Measurements from ENCODE around the gene ICAM5. TPM values are rescaled to one million over a fixed set of nuclear protein-coding genes. Genes with fewer than 3 reads are reported as not detected.
A peak's percentile ranks its signal among the peaks of the same experiment; 100 is the strongest.

Gene ICAM5
- total and polyA plus RNA-seq, 9 of the 15 experiments (the other 6 are each of a cell fraction or from before 2014, with no cell fraction given), result 0.10 to 114 (median 13.7) TPM

- peak within 1 kb of the TSS; percentile 99 for H3K4me2 ChIP-seq (ENCODE audit: insufficient read depth, low read length)
- POLR2A ChIA-PET, result interaction anchor here (0.6 to 6.2 kb wide), 14 partner anchors 10 to 102 kb away, joined by 3 to 74 read pairs (median 4); partner anchors contain the start of genes FDX2, ICAM1, RAVER1 and TYK2
- no peaks in the 10 kb centered on the region for H3K9me3 ChIP-seq (replicated peaks; ENCODE audit: control insufficient read depth, insufficient read depth, low read depth, low read length)
- peaks cover 41% of the 10 kb centered on the region for H3K36me3 ChIP-seq (ENCODE audit: control insufficient read depth, insufficient read depth, low read length)
- H3K9ac ChIP-seq (ENCODE audit: insufficient read depth in 1 of 2, low read depth in 2 of 2, low read length in 2 of 2), result peak within 1 kb of the TSS; percentile 91 to 99
- no peaks in the 10 kb centered on the region for H4K20me1 ChIP-seq (replicated peaks; ENCODE audit: control insufficient read depth, insufficient read depth, low read length)
- WGBS (ENCODE audit: insufficient coverage, low coverage, missing lambda C conversion rate), result under 1% methylated on average over 47 of the region's 59 CpGs
- peaks cover 61% of the 10 kb centered on the region for H3K79me2 ChIP-seq (ENCODE audit: control insufficient read depth, insufficient read depth, low read length)
- peaks cover 30 to 85% of the 10 kb centered on the region in 2 experiments; a peak in 4 of 5 replicates for H3K4me1 ChIP-seq (replicated peaks in 1 of 2; ENCODE audit: control insufficient read depth in 2 of 2, insufficient read depth in 2 of 2, low read length in 2 of 2)
- peak within 1 kb of the TSS; percentile 79 for H3K4me3 ChIP-seq
- FAIRE-seq (peak; percentile 67), DNase-seq (ENCODE audit: extremely low read depth in 1 of 4, low spot score in 3 of 4) (peak; percentile 80 to 95 (median 84)), ATAC-seq (peak; percentile 65)
- H3K27me3 ChIP-seq (ENCODE audit: control insufficient read depth in 2 of 2, insufficient read depth in 2 of 2, low read length in 2 of 2), result no peaks in the 10 kb centered on the region
- CTCF ChIA-PET (ENCODE audit: low intra/inter-chr PET ratio), result interaction anchor here (2.5 kb wide), 1 partner anchor 102 kb away, joined by 14 read pairs; no protein-coding TSS in a partner anchor
- intact Hi-C loops (cut with micrococcal nuclease) (no loop called here), in situ Hi-C loops (cut with MboI) (no loop called here)
- peak within 1 kb of the TSS; percentile 96 for H3K27ac ChIP-seq (ENCODE audit: extremely low read depth, low read depth, low read length)
- H2AFZ ChIP-seq (ENCODE audit: low read depth, low read length), result peak within 1 kb of the TSS; percentile 71
- peaks cover 6% of the 10 kb centered on the region for H3K9me1 ChIP-seq (ENCODE audit: control insufficient read depth, insufficient read depth, low read length)
- BruUV-seq (replicated peaks), result no TSS peak
- TF ChIP-seq SP1 (CRISPR knock-in tag; IDR thresholded peaks at IDR 0.05), result peak; percentile 44; the same call in 1 of the 2 replicates
- TF ChIP-seq TAL1 (IDR thresholded peaks at IDR 0.05), result peak; percentile 29; the same call in 1 of the 2 replicates
- peak; percentile 81 for TF ChIP-seq CXXC5 (CRISPR knock-in tag; IDR thresholded peaks at IDR 0.05)
- TF ChIP-seq, protein P1, sequence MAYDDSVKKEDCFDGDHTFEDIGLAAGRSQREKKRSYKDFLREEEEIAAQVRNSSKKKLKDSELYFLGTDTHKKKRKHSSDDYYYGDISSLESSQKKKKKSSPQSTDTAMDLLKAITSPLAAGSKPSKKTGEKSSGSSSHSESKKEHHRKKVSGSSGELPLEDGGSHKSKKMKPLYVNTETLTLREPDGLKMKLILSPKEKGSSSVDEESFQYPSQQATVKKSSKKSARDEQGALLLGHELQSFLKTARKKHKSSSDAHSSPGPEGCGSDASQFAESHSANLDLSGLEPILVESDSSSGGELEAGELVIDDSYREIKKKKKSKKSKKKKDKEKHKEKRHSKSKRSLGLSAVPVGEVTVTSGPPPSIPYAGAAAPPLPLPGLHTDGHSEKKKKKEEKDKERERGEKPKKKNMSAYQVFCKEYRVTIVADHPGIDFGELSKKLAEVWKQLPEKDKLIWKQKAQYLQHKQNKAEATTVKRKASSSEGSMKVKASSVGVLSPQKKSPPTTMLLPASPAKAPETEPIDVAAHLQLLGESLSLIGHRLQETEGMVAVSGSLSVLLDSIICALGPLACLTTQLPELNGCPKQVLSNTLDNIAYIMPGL (CRISPR knock-in tag; IDR thresholded peaks at IDR 0.05), result peak; percentile 56; the same call in 1 of the 2 replicates
- TF ChIP-seq ZBTB7A (IDR thresholded peaks at IDR 0.05; ENCODE audit: borderline replicate concordance, control insufficient read depth, low read depth, low read length), result peak; percentile 90
- TF ChIP-seq EP300 (IDR thresholded peaks at IDR 0.05; ENCODE audit: low read length), result peak; percentile 33; the same call in 1 of the 2 replicates
- no peak for TF ChIP-seq JUN (IDR thresholded peaks at IDR 0.05; ENCODE audit: borderline replicate concordance, low read depth, low read length)
- TF ChIP-seq JUN (CRISPR knock-in tag; IDR thresholded peaks at IDR 0.05; ENCODE audit: borderline replicate concordance), result peak; percentile 26; the same call in 1 of the 2 replicates
- peak; percentile 11; the same call in 1 of the 2 replicates for TF ChIP-seq FOSL1 (tag; conservative IDR thresholded peaks at IDR 0.05)
- peak; percentile 58; the same call in 1 of the 2 replicates for TF ChIP-seq ZNF589 (CRISPR knock-in tag; IDR thresholded peaks at IDR 0.05; ENCODE audit: low read depth)
- TF ChIP-seq, protein P2, sequence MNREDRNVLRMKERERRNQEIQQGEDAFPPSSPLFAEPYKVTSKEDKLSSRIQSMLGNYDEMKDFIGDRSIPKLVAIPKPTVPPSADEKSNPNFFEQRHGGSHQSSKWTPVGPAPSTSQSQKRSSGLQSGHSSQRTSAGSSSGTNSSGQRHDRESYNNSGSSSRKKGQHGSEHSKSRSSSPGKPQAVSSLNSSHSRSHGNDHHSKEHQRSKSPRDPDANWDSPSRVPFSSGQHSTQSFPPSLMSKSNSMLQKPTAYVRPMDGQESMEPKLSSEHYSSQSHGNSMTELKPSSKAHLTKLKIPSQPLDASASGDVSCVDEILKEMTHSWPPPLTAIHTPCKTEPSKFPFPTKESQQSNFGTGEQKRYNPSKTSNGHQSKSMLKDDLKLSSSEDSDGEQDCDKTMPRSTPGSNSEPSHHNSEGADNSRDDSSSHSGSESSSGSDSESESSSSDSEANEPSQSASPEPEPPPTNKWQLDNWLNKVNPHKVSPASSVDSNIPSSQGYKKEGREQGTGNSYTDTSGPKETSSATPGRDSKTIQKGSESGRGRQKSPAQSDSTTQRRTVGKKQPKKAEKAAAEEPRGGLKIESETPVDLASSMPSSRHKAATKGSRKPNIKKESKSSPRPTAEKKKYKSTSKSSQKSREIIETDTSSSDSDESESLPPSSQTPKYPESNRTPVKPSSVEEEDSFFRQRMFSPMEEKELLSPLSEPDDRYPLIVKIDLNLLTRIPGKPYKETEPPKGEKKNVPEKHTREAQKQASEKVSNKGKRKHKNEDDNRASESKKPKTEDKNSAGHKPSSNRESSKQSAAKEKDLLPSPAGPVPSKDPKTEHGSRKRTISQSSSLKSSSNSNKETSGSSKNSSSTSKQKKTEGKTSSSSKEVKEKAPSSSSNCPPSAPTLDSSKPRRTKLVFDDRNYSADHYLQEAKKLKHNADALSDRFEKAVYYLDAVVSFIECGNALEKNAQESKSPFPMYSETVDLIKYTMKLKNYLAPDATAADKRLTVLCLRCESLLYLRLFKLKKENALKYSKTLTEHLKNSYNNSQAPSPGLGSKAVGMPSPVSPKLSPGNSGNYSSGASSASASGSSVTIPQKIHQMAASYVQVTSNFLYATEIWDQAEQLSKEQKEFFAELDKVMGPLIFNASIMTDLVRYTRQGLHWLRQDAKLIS (CRISPR knock-in tag; IDR thresholded peaks at IDR 0.05), result peak; percentile 25; the same call in 1 of the 2 replicates
- TF ChIP-seq BRD9 (IDR thresholded peaks at IDR 0.05; ENCODE audit: low read depth, partially characterized antibody), result peak; percentile 55
- TF ChIP-seq SMAD2 (IDR thresholded peaks at IDR 0.05; ENCODE audit: low read depth, low read length), result no peak
- no peak for TF ChIP-seq ETV1 (tag; conservative IDR thresholded peaks at IDR 0.05; ENCODE audit: low read depth)
- TF ChIP-seq SAFB (IDR thresholded peaks at IDR 0.05; ENCODE audit: borderline replicate concordance, low read depth, low read length), result peak; percentile 7; the same call in 1 of the 2 replicates
Measured at GRCh38 chr19:10286803-10287737, 2.7 kb upstream of the ICAM5 start, which contains the start of gene ICAM4. ICAM4 (plus strand) TSS chr19:10286955; CDS start chr19:10287013, 58 bp downstream.

Data from K562 (cell line).